GOT3 (cell line): ENCODE measurements around the gene HLA-DQA2.
"Not testable (repeated sequence)": the region's sequence is repeated elsewhere in the genome, so short reads cannot be mapped to it uniquely, and the experiment has no call there.

ENCODE experiments used
- DNase-seq: peaks from one replicate; lab custom pipeline; 2025; ENCODE audit warnings: mixed read lengths; lab: John Stamatoyannopoulos, UW

HLA-DQA2 gene

GRCh38 chr6:32779036-32779435, 37.8 kb downstream of the HLA-DQA2 start:
- no peak for DNase-seq

GRCh38 chr6:32782923-32783322, 41.7 kb downstream of the HLA-DQA2 start:
- DNase-seq = not testable (repeated sequence)

DNA sequence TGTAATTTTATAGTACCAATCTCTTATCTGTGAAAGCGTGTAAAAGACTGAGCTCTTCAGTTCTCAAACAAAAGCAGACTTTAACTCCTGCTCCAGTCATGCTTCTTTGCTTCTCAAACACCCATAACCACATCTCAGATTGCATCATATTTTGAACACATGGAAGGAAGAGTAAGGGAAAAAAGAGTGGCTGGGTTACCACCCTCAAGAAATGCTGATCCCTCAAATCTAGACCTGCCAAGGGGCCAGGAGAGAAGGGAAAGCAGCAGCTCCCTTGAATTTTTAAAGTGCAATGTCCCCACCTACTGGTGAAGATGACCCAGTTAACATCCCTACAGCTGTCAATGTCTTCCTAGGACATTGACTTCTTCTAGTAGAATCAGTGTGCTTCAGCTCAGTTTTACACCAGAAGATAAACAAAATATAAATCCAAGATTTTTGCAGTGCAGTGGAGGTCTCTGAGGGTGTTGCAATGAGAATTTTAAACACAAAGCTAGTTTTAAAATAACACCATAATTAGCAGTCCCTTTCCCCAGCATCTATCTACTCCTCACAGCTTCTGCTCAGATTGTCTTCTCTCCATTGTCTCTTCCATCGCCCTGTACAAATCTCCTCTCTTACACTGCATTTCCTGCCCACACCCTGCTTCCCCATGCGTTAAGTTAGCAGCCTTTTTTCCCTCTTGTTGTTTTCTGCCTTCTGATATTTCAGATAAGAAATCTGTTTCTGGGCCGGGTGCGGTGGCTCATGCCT, 44.8 kb downstream of the HLA-DQA2 start:
- no peak for DNase-seq

DNA sequence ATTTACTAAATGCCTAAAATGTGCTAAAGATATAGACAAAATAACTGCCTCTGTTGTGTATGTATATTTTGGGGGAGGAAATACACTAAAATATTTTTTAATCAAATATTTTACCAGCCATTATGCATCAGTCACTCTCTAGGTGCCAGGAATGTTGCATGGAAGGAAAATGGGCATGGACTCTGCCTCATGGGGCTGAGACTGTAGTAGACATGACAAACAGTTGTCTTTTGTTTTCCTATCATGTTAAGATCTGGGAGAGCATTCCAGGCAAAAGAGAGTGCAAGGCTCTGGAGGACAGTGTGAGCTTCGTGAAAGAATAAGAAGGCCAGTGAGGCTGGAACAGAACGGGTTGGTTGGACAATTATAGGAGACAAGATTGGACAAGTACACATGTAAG, 49.1 kb downstream of the HLA-DQA2 start:
- DNase-seq = no peak

GRCh38 chr6:32792901-32793435, 51.8 kb downstream of the HLA-DQA2 start:
- no peak for DNase-seq

GRCh38 chr6:32794510-32794909, 53.3 kb downstream of the HLA-DQA2 start:
- no peak for DNase-seq
